Vagina (tissue), 2 donors: ENCODE data around the gene TSHZ3. TPM values are rescaled to one million over a fixed set of nuclear protein-coding genes. Genes with fewer than 3 reads are reported as not detected.

Source experiments
- DNase-seq, 2 donors: peaks; one replicate each; pipeline ENCODE4 v3.0.0-alpha.2; 2017; ENCODE audit errors: extremely low spot score in 2 of 2
- H3K27ac ChIP-seq: fragments of 200-600 bp; sonication (generic); one replicate; pipeline ENCODE4 v1.5.1; 2019
- H3K27me3 ChIP-seq: fragments of 200-600 bp; sonication (generic); one replicate; pipeline ENCODE4 v1.5.1; 2019
- H3K36me3 ChIP-seq, 2 donors: fragments of 200-600 bp; sonication (generic); one replicate each; pipeline ENCODE4 v1.5.1; 2017 to 2019
- H3K4me1 ChIP-seq: fragments of 200-600 bp; sonication (generic); one replicate; pipeline ENCODE4 v1.5.1; 2019
- H3K4me3 ChIP-seq, 2 donors: fragments of 200-600 bp; sonication (generic); 1 replicate in 1 of 2; 2 replicates in 1 of 2; pipeline ENCODE4 v1.5.1; 2016 to 2019
- H3K9me3 ChIP-seq: fragments of 200-600 bp; sonication (generic); one replicate; pipeline ENCODE4 v1.5.1; 2019
- POLR2A ChIP-seq, 2 donors: fragments of 450-650 bp; IDR thresholded peaks; one replicate each; pipeline ENCODE4 v1.6.1; 2017; ENCODE audit warnings: antibody characterized with exemption in 2 of 2, mild to moderate bottlenecking in 2 of 2, moderate library complexity in 2 of 2
- POLR2AphosphoS5 ChIP-seq, 2 donors: sonication (generic); formaldehyde crosslinking; IDR thresholded peaks; one replicate each; pipeline ENCODE4 v1.9.0; 2017; ENCODE audit warnings: antibody characterized with exemption in 2 of 2, mild to moderate bottlenecking in 2 of 2, low read depth in 1 of 2; ENCODE audit not compliant: insufficient read depth in 1 of 2
- intact Hi-C: fragments of 100-400 bp; cut with DNase I; formaldehyde crosslinking; loops from one replicate; pipeline ENCODE4 v1.15.1; 2023
- total RNA-seq: library from RNA; depleted of rRNA; stranded (reverse); fragments of >200 nt; gene quantifications from one replicate; pipeline ENCODE4 v1.2.3, GENCODE V29; 2016
- TF ChIP-seq, protein P1 (sequence below), 3 experiments: fragments of 450-650 bp in 2 of 3; fragments of 200-600 bp in 1 of 3; sonication (generic) in 1 of 3; IDR thresholded peaks; one replicate each; pipeline ENCODE4 v1.5.1; 2017 to 2019; ENCODE audit warnings: antibody characterized with exemption in 3 of 3, mild to moderate bottlenecking in 2 of 3, moderate library complexity in 2 of 3

TSHZ3 gene
- total RNA-seq: 13.5 TPM

- peaks cover 24% of the 10 kb centered on the region for H3K4me1 ChIP-seq
- DNase-seq: peak in 1 of 2 donors; percentile 94
- no peaks in the 10 kb centered on the region for H3K9me3 ChIP-seq
- peak within 1 kb of the TSS; percentile 72 to 97 for H3K4me3 ChIP-seq
- no peaks in the 10 kb centered on the region for H3K27me3 ChIP-seq
- no peaks in the 10 kb centered on the region for H3K36me3 ChIP-seq
- peak within 1 kb of the TSS; percentile 90 for H3K27ac ChIP-seq
- peak in 1 of 2 donors; percentile 37 for TF ChIP-seq POLR2AphosphoS5 (IDR thresholded peaks at IDR 0.05; ENCODE audit: insufficient read depth in 1 of 2, low read depth in 1 of 2)
- peak in 1 of 2 donors; percentile 38 for TF ChIP-seq POLR2A (IDR thresholded peaks at IDR 0.05)
- TF ChIP-seq, protein P1, sequence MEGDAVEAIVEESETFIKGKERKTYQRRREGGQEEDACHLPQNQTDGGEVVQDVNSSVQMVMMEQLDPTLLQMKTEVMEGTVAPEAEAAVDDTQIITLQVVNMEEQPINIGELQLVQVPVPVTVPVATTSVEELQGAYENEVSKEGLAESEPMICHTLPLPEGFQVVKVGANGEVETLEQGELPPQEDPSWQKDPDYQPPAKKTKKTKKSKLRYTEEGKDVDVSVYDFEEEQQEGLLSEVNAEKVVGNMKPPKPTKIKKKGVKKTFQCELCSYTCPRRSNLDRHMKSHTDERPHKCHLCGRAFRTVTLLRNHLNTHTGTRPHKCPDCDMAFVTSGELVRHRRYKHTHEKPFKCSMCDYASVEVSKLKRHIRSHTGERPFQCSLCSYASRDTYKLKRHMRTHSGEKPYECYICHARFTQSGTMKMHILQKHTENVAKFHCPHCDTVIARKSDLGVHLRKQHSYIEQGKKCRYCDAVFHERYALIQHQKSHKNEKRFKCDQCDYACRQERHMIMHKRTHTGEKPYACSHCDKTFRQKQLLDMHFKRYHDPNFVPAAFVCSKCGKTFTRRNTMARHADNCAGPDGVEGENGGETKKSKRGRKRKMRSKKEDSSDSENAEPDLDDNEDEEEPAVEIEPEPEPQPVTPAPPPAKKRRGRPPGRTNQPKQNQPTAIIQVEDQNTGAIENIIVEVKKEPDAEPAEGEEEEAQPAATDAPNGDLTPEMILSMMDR (IDR thresholded peaks at IDR 0.05): no peak
- intact Hi-C loops: no loop called here
Observed at GRCh38 chr19:31349160-31349881, at the start of gene TSHZ3. Gene TSHZ3 (minus strand): TSS chr19:31349436. CDS start chr19:31349219, 217 bp downstream.

DNA sequence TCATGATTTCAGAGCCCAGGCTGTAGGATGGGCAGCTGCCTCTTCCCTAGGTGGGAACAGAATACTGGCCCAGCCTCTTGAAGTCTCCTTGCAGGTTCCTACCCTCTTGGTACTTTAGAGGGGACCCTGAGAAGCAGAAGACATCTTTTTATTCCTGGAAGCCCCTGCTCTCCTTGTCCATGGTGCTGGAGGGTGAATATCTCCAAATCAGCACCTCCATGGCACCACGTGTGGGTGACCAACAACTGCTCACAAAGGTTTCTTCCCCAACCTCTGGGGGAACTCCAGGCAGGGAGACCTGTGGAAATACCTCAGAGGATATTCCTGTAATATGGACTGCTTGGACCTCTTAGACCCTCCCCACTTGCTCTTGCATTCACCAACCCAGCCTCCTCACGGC lies 48.1 kb upstream of the TSHZ3 start:
- Histone ChIP-seq H3K9me3 (no peaks in the 10 kb centered on the region), H3K27me3 (no peaks in the 10 kb centered on the region), H3K27ac (no peak overlapping the region), H3K4me3 (no peak overlapping the region), H3K4me1 (no peaks in the 10 kb centered on the region), H3K36me3 (no peaks in the 10 kb centered on the region)
- TF ChIP-seq POLR2AphosphoS5 (IDR thresholded peaks at IDR 0.05; ENCODE audit: insufficient read depth in 1 of 2, low read depth in 1 of 2) (no peak), POLR2A (IDR thresholded peaks at IDR 0.05) (no peak)
- intact Hi-C loops: no loop called here
- DNase-seq: no peak

GRCh38 chr19:31392464-31392863 lies 43.2 kb upstream of the TSHZ3 start:
- H3K27me3 ChIP-seq: no peaks in the 10 kb centered on the region
- no peak for DNase-seq
- no peak for TF ChIP-seq POLR2AphosphoS5 (IDR thresholded peaks at IDR 0.05; ENCODE audit: insufficient read depth in 1 of 2, low read depth in 1 of 2)
- TF ChIP-seq, protein P1 (IDR thresholded peaks at IDR 0.05): no peak
- no peak for TF ChIP-seq POLR2A (IDR thresholded peaks at IDR 0.05)
- H3K4me1 ChIP-seq: no peaks in the 10 kb centered on the region
- no peaks in the 10 kb centered on the region for H3K36me3 ChIP-seq
- no peak overlapping the region for H3K27ac ChIP-seq
- intact Hi-C loops: no loop called here
- H3K4me3 ChIP-seq: no peak overlapping the region
- no peaks in the 10 kb centered on the region for H3K9me3 ChIP-seq

GRCh38 chr19:31391518-31391917 lies 42.3 kb upstream of the TSHZ3 start:
- Histone ChIP-seq H3K27ac (no peak overlapping the region), H3K4me3 (no peak overlapping the region), H3K27me3 (no peaks in the 10 kb centered on the region), H3K36me3 (no peaks in the 10 kb centered on the region), H3K4me1 (no peaks in the 10 kb centered on the region), H3K9me3 (no peaks in the 10 kb centered on the region)
- intact Hi-C loops: no loop called here
- DNase-seq: no peak
- TF ChIP-seq, protein P1 (IDR thresholded peaks at IDR 0.05): no peak
- TF ChIP-seq POLR2A (IDR thresholded peaks at IDR 0.05) (no peak), POLR2AphosphoS5 (IDR thresholded peaks at IDR 0.05; ENCODE audit: insufficient read depth in 1 of 2, low read depth in 1 of 2) (no peak)

DNA sequence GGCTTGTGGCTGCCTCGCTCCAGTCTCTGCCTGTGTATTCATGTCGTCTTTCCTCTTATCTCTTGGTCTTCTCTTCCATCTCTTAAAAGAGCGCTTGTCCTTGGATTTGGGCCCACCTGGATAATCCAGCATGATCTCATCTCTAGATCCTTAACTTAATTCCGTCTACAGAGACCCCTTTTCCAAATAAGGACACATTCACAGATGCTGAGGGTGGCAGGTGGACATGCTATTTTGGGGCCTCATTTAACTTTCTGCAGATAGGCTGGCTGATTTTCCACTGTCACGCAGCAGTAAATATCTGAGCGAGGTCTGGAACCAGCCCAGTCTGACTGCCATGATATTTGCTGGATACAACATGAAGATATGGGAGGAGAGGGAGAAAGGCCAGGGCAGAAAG lies 41.5 kb upstream of the TSHZ3 start:
- no peak for DNase-seq
- H3K36me3 ChIP-seq: no peaks in the 10 kb centered on the region
- intact Hi-C loops: no loop called here
- no peak overlapping the region for H3K27ac ChIP-seq
- TF ChIP-seq POLR2AphosphoS5 (IDR thresholded peaks at IDR 0.05; ENCODE audit: insufficient read depth in 1 of 2, low read depth in 1 of 2): no peak
- no peak for TF ChIP-seq POLR2A (IDR thresholded peaks at IDR 0.05)
- TF ChIP-seq, protein P1 (IDR thresholded peaks at IDR 0.05): no peak
- no peaks in the 10 kb centered on the region for H3K4me1 ChIP-seq
- H3K27me3 ChIP-seq: no peaks in the 10 kb centered on the region
- H3K4me3 ChIP-seq: no peak overlapping the region
- no peaks in the 10 kb centered on the region for H3K9me3 ChIP-seq
